ENCODE measurements around the gene GALNT14. TPM values are rescaled to one million over a fixed set of nuclear protein-coding genes. Genes with fewer than 3 reads are reported as not detected.

GALNT14 gene
- total RNA-seq, 1 donor from 2014 or later = 0.83 TPM

DNA sequence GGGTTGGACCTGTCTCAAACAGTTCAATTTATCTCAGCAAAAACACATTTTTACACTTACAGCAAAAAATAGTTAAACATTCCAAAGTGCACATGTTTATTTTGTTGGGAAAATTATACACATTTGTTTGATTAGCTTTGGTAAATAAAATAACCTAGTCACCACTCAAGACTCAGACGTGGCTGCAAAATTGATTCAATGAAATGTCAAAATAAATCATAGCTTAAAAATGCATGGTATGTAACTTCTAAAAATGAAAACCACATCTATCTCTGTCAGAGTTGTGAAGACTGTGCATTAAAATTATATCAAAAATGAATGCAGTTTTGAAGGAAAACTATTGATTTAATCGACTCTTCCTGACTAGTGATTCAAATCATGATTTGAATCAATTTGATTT, 56.7 kb downstream of the GALNT14 start:
- DNase-seq (no peak), ATAC-seq (no peak)
- TF ChIP-seq CTCF (IDR thresholded peaks at IDR 0.05) = no peak
- H3K27ac ChIP-seq = no peak overlapping the region
- H3K4me1 ChIP-seq = no peaks in the 10 kb centered on the region
- intact Hi-C loops (cut with DNase I) = no loop called here
- H3K27me3 ChIP-seq (ENCODE audit: low read depth) = no peaks in the 10 kb centered on the region
- H3K4me3 ChIP-seq = no peak overlapping the region
- no peaks in the 10 kb centered on the region for H3K9me3 ChIP-seq
- no peaks in the 10 kb centered on the region for H3K36me3 ChIP-seq

DNA sequence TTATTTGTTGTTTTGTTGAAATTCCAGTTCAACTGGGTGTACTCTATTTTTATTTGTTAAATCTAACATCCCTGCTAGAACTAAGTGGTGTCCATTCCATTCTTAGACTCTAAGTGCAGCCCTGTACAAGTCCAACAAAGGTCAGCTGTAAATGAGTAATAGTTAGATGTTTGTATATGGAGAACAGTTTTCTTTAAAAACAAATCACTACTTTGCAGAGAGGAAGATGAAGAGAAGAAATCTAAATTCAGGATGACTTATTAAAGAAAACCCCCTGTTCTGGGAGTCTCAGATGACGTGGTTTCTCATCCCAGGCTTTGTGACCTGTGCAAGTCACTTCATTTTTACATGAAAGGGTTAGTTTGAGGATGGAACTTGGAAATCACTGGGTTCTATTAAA, 57.9 kb downstream of the GALNT14 start:
- DNase-seq (no peak), ATAC-seq (no peak)
- Histone ChIP-seq H3K9me3 (no peaks in the 10 kb centered on the region), H3K4me3 (no peak overlapping the region), H3K4me1 (no peaks in the 10 kb centered on the region), H3K36me3 (no peaks in the 10 kb centered on the region), H3K27ac (no peak overlapping the region), H3K27me3 (ENCODE audit: low read depth) (no peaks in the 10 kb centered on the region)
- no peak for TF ChIP-seq CTCF (IDR thresholded peaks at IDR 0.05)
- intact Hi-C loops (cut with DNase I) = no loop called here

DNA sequence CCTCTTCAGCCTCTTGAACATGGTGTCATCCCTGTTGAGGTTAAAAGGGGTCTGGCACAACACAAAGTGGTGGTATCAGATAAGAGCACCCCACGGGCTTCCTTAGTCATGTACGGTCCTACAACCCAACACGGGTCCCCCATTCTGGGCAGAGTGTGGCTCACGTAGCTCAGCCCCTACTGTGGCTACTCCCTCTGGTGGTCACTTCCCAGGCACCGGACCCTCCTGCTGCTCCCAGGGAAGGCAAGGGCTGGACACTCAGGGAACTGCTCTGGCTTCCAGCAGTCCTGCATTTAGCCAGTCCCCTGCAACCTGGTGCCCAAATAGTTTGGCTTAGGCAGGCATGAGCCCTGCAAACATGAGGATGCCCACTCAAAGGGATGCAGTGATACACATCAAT, 58.6 kb downstream of the GALNT14 start:
- DNase-seq (no peak), ATAC-seq (no peak)
- Histone ChIP-seq H3K4me1 (no peaks in the 10 kb centered on the region), H3K36me3 (no peaks in the 10 kb centered on the region), H3K4me3 (no peak overlapping the region), H3K27me3 (ENCODE audit: low read depth) (no peaks in the 10 kb centered on the region), H3K9me3 (no peaks in the 10 kb centered on the region), H3K27ac (no peak overlapping the region)
- no peak for TF ChIP-seq CTCF (IDR thresholded peaks at IDR 0.05)
- intact Hi-C loops (cut with DNase I) = no loop called here

GRCh38 chr2:31078579-31079105, 59.6 kb downstream of the GALNT14 start:
- Histone ChIP-seq H3K4me1 (no peaks in the 10 kb centered on the region), H3K9me3 (no peaks in the 10 kb centered on the region), H3K36me3 (no peaks in the 10 kb centered on the region), H3K27ac (no peak overlapping the region), H3K27me3 (ENCODE audit: low read depth) (no peaks in the 10 kb centered on the region), H3K4me3 (no peak overlapping the region)
- ATAC-seq (no peak), DNase-seq (no peak)
- TF ChIP-seq CTCF (IDR thresholded peaks at IDR 0.05) = no peak
- intact Hi-C loops (cut with DNase I) = no loop called here

DNA sequence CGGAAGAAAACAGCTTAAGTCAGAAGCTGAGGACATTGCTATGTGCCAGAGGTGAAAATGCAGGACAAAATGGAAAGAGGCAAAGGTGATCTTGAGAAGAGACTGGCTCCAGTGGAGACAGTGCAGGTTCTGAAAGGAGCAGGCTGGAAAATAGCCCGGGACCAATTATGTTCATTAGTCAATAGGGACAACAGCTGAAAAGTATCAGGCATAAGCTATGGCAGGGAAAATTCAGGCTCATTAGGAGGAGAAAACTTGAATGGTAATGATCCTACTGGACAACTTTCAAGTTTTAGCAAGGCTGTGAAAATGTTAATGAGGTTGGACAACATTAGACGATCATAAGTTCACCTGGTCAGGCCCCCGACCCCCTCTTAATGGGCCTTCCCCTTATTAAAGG, 60.2 kb downstream of the GALNT14 start:
- Histone ChIP-seq H3K27me3 (ENCODE audit: low read depth) (no peaks in the 10 kb centered on the region), H3K27ac (no peak overlapping the region), H3K4me3 (no peak overlapping the region), H3K4me1 (no peaks in the 10 kb centered on the region), H3K36me3 (no peaks in the 10 kb centered on the region), H3K9me3 (no peaks in the 10 kb centered on the region)
- ATAC-seq (no peak), DNase-seq (no peak)
- TF ChIP-seq CTCF (IDR thresholded peaks at IDR 0.05) = no peak
- intact Hi-C loops (cut with DNase I) = no loop called here
